Testis (tissue), 3 donors: ENCODE measurements around the gene RAB27A. TPM values are rescaled to one million over a fixed set of nuclear protein-coding genes. Genes with fewer than 3 reads are reported as not detected.

Source experiments
- DNase-seq: peaks from one replicate; pipeline ENCODE4 v3.0.0-alpha.2; 2019
- H3K27ac ChIP-seq, 2 donors: fragments of 200-600 bp; sonication (generic); one replicate each; pipeline ENCODE4 v1.5.1; 2019
- H3K27me3 ChIP-seq: fragments of 200-600 bp; sonication (generic); one replicate; pipeline ENCODE4 v1.5.1; 2019
- H3K36me3 ChIP-seq: fragments of 200-600 bp; sonication (generic); one replicate; pipeline ENCODE4 v1.5.1; 2017; ENCODE audit warnings: low read depth; ENCODE audit errors: missing control alignments
- H3K4me1 ChIP-seq: fragments of 200-600 bp; sonication (generic); one replicate; pipeline ENCODE4 v1.5.1; 2019
- H3K4me3 ChIP-seq, 2 donors: fragments of 200-600 bp; sonication (generic); one replicate each; pipeline ENCODE4 v1.5.1; 2017 to 2019
- H3K9me3 ChIP-seq: fragments of 200-600 bp; sonication (generic); one replicate; pipeline ENCODE4 v1.5.1; 2017
- CTCF ChIP-seq, 3 experiments: fragments of 450-650 bp in 2 of 3; fragments of 200-600 bp in 1 of 3; sonication (generic) in 1 of 3; IDR thresholded peaks; one replicate each; pipeline ENCODE4 v1.5.1; 2016 to 2019; ENCODE audit warnings: antibody characterized with exemption in 3 of 3, mild to moderate bottlenecking in 2 of 3, moderate library complexity in 1 of 3
- POLR2A ChIP-seq: fragments of 450-650 bp; IDR thresholded peaks from one replicate; pipeline ENCODE4 v1.6.1; 2017; ENCODE audit warnings: antibody characterized with exemption, mild to moderate bottlenecking, moderate library complexity
- WGBS, 2 donors: methylation state at CpG; one replicate each; pipeline ENCODE4 v1.1.5; 2018; 5-methylcytosine and 5-hydroxymethylcytosine counted together
- intact Hi-C: fragments of 100-400 bp; cut with DNase I; formaldehyde crosslinking; loops from one replicate; pipeline ENCODE4 v1.15.1; 2023; ENCODE audit warnings: low total_unique reads
- polyA plus RNA-seq: library from polyadenylated mRNA; stranded (reverse); fragments of 350-450 nt; fragmentation: Illumina TruSeq; extraction: RNeasy Lipid Tissue Mini Kit (QIAGEN cat#74804); gene quantifications from one replicate; pipeline ENCODE4 v1.2.3, GENCODE V29; 2014; ENCODE audit warnings: low read depth, low replicate concordance; ENCODE audit not compliant: insufficient read depth
- total RNA-seq, 2 donors: library from RNA; depleted of rRNA; stranded (reverse); fragments of >200 nt; gene quantifications; one replicate each; pipeline ENCODE4 v1.2.3, GENCODE V29; 2016

RAB27A gene
- total and polyA plus RNA-seq, 3 donors from 2014 or later, result 13.1 to 19.2 (median 13.7) TPM

GRCh38 chr15:55231455-55231854 is 58.2 kb downstream of the RAB27A start:
- no peaks in the 10 kb centered on the region for H3K36me3 ChIP-seq

GRCh38 chr15:55230953-55231352 is 58.7 kb downstream of the RAB27A start:
- TF ChIP-seq CTCF (IDR thresholded peaks at IDR 0.05), result no peak
- TF ChIP-seq POLR2A, result no peak
- Histone ChIP-seq H3K36me3 (no peaks in the 10 kb centered on the region), H3K4me3 (no peak overlapping the region), H3K27me3 (no peaks in the 10 kb centered on the region), H3K27ac (no peak overlapping the region), H3K9me3 (no peaks in the 10 kb centered on the region), H3K4me1 (no peaks in the 10 kb centered on the region)
- 93% methylated on average over 1 of the region's 1 CpG for WGBS, 2 donors
- intact Hi-C loops, result no loop called here
- no peak for DNase-seq

More at GRCh38 chr15:55231455-55231854, 58.2 kb downstream of the RAB27A start:
- intact Hi-C loops, result no loop called here
- Histone ChIP-seq H3K9me3 (no peaks in the 10 kb centered on the region), H3K4me3 (no peak overlapping the region), H3K27me3 (no peaks in the 10 kb centered on the region), H3K27ac (no peak overlapping the region), H3K4me1 (no peaks in the 10 kb centered on the region)
- DNase-seq, result no peak
- TF ChIP-seq CTCF (IDR thresholded peaks at IDR 0.05) (no peak), POLR2A (no peak)
- WGBS, 2 donors, result 98 to 100% methylated on average over 1 of the region's 1 CpG

GRCh38 chr15:55230051-55230670 is 59.5 kb downstream of the RAB27A start:
- Histone ChIP-seq H3K4me1 (no peaks in the 10 kb centered on the region), H3K4me3 (no peak overlapping the region), H3K27me3 (no peaks in the 10 kb centered on the region), H3K27ac (no peak overlapping the region), H3K9me3 (no peaks in the 10 kb centered on the region), H3K36me3 (no peaks in the 10 kb centered on the region)
- intact Hi-C loops, result no loop called here
- 64 to 69% methylated on average over 3 of the region's 3 CpGs for WGBS, 2 donors
- DNase-seq, result no peak
- TF ChIP-seq POLR2A (no peak), CTCF (IDR thresholded peaks at IDR 0.05) (no peak)

- Histone ChIP-seq H3K36me3 (no peaks in the 10 kb centered on the region), H3K27ac (no peak overlapping the region), H3K9me3 (no peaks in the 10 kb centered on the region), H3K4me1 (no peaks in the 10 kb centered on the region), H3K4me3 (no peak overlapping the region), H3K27me3 (no peaks in the 10 kb centered on the region)
- TF ChIP-seq CTCF (IDR thresholded peaks at IDR 0.05), result no peak
- TF ChIP-seq POLR2A, result no peak
- intact Hi-C loops, result no loop called here
- 84 to 94% methylated on average over 2 of the region's 2 CpGs for WGBS, 2 donors
- DNase-seq, result no peak
These were observed 63.5 kb downstream of the RAB27A start for GRCh38 chr15:55226127-55226526.

GRCh38 chr15:55224892-55225291 is 64.7 kb downstream of the RAB27A start:
- no peaks in the 10 kb centered on the region for H3K27me3 ChIP-seq
- intact Hi-C loops, result no loop called here
- H3K27ac ChIP-seq, result no peak overlapping the region
- no peaks in the 10 kb centered on the region for H3K9me3 ChIP-seq
- H3K4me1 ChIP-seq, result no peaks in the 10 kb centered on the region
- no peaks in the 10 kb centered on the region for H3K36me3 ChIP-seq
- no peak for DNase-seq
- H3K4me3 ChIP-seq, result no peak overlapping the region
- no peak for TF ChIP-seq CTCF (IDR thresholded peaks at IDR 0.05)
- no peak for TF ChIP-seq POLR2A
